ENCODE results near the gene GABRA5.

DNA sequence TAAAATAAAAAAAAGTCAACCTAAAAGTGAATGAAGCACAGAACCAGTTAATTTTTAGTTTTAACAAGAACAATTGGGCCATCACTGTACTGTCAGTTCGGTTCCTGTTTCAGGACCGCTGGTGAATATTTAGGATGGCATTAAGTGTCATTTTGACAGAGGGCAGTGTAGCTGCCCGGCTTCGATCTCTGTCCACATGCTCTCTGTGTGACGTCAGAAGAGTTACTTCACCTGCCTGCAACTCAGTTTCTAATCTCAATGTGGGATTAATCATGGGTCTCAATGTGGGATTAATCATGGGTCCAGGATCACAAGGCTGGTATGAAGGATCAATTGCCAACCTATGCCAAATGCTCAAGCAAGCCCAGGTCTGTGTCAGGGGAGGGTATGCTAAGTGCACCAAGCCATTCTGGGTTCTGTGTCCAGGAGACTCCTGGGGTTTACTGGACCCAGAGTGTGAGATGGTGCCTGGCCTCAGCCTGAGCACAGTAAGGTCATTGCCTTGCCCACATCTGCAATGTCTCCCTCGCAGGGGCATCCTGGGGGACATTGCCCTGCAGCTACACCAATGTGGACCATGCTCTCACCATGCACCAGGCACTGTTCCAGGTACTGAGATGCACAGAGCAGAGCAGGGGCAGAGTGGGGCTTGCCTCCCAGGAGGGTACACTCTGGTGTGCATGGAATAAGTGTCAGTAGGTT is 8.1 kb downstream of the GABRA5 start:
- TF ChIP-seq OSR1 (CRISPR knock-in tag; IDR thresholded peaks at IDR 0.05) (no peak), BACH2 (CRISPR knock-in tag; IDR thresholded peaks at IDR 0.05; ENCODE audit: borderline replicate concordance) (no peak), RARB (CRISPR knock-in tag; IDR thresholded peaks at IDR 0.05) (no peak), ZNF8 (CRISPR knock-in tag; IDR thresholded peaks at IDR 0.05) (no peak), TCF4 (CRISPR knock-in tag; IDR thresholded peaks at IDR 0.05; ENCODE audit: borderline replicate concordance) (no peak), ZFP3 (CRISPR knock-in tag; IDR thresholded peaks at IDR 0.05) (no peak), ZNF565 (CRISPR knock-in tag; conservative IDR thresholded peaks at IDR 0.05; ENCODE audit: low read depth) (no peak), CSDC2 (CRISPR knock-in tag; IDR thresholded peaks at IDR 0.05) (no peak), ISL1 (CRISPR knock-in tag; IDR thresholded peaks at IDR 0.05) (no peak)
- TF ChIP-seq, protein P1, sequence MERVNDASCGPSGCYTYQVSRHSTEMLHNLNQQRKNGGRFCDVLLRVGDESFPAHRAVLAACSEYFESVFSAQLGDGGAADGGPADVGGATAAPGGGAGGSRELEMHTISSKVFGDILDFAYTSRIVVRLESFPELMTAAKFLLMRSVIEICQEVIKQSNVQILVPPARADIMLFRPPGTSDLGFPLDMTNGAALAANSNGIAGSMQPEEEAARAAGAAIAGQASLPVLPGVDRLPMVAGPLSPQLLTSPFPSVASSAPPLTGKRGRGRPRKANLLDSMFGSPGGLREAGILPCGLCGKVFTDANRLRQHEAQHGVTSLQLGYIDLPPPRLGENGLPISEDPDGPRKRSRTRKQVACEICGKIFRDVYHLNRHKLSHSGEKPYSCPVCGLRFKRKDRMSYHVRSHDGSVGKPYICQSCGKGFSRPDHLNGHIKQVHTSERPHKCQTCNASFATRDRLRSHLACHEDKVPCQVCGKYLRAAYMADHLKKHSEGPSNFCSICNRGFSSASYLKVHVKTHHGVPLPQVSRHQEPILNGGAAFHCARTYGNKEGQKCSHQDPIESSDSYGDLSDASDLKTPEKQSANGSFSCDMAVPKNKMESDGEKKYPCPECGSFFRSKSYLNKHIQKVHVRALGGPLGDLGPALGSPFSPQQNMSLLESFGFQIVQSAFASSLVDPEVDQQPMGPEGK (CRISPR knock-in tag; IDR thresholded peaks at IDR 0.05; ENCODE audit: borderline replicate concordance): no peak
- TF ChIP-seq, protein P2, sequence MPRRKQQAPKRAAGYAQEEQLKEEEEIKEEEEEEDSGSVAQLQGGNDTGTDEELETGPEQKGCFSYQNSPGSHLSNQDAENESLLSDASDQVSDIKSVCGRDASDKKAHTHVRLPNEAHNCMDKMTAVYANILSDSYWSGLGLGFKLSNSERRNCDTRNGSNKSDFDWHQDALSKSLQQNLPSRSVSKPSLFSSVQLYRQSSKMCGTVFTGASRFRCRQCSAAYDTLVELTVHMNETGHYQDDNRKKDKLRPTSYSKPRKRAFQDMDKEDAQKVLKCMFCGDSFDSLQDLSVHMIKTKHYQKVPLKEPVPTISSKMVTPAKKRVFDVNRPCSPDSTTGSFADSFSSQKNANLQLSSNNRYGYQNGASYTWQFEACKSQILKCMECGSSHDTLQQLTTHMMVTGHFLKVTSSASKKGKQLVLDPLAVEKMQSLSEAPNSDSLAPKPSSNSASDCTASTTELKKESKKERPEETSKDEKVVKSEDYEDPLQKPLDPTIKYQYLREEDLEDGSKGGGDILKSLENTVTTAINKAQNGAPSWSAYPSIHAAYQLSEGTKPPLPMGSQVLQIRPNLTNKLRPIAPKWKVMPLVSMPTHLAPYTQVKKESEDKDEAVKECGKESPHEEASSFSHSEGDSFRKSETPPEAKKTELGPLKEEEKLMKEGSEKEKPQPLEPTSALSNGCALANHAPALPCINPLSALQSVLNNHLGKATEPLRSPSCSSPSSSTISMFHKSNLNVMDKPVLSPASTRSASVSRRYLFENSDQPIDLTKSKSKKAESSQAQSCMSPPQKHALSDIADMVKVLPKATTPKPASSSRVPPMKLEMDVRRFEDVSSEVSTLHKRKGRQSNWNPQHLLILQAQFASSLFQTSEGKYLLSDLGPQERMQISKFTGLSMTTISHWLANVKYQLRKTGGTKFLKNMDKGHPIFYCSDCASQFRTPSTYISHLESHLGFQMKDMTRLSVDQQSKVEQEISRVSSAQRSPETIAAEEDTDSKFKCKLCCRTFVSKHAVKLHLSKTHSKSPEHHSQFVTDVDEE (CRISPR knock-in tag; IDR thresholded peaks at IDR 0.05): no peak
- TF ChIP-seq, protein P3, sequence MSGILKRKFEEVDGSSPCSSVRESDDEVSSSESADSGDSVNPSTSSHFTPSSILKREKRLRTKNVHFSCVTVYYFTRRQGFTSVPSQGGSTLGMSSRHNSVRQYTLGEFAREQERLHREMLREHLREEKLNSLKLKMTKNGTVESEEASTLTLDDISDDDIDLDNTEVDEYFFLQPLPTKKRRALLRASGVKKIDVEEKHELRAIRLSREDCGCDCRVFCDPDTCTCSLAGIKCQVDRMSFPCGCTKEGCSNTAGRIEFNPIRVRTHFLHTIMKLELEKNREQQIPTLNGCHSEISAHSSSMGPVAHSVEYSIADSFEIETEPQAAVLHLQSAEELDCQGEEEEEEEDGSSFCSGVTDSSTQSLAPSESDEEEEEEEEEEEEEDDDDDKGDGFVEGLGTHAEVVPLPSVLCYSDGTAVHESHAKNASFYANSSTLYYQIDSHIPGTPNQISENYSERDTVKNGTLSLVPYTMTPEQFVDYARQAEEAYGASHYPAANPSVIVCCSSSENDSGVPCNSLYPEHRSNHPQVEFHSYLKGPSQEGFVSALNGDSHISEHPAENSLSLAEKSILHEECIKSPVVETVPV (CRISPR knock-in tag; IDR thresholded peaks at IDR 0.05): no peak

Measured in SK-N-SH treated with all-trans-retinoic acid at 6 μM for 48 hours (cell line).